ENCODE measurements around the gene QSOX1.

- TF ChIP-seq CTCF (IDR thresholded peaks at IDR 0.05; ENCODE audit: low read depth, low read length, poor library complexity, severe bottlenecking) (no peak), EZH2phosphoT487 (IDR thresholded peaks at IDR 0.05; ENCODE audit: borderline replicate concordance, low read length) (no peak)
Measured at GRCh38 chr1:180160357-180160756, 5.7 kb downstream of the QSOX1 start.
